Heart left ventricle (tissue), 16 donors: Measurements from ENCODE around the gene PNLIP. TPM values are rescaled to one million over a fixed set of nuclear protein-coding genes. Genes with fewer than 3 reads are reported as not detected.

ENCODE experiments used
- ATAC-seq, 4 donors: fragments of 200-7000 bp; cut with Tn5 transposase; one replicate each; pipeline ENCODE4 v1.9.1; 2020 to 2022; ENCODE audit warnings: moderate library complexity in 4 of 4, mild to moderate bottlenecking in 3 of 4, moderate number of reproducible peaks in 1 of 4
- DNase-seq, 5 donors: peaks; one replicate each; pipeline ENCODE4 v3.0.0-alpha.2; 2020
- H3K27ac ChIP-seq, 12 donors: fragments of 200-600 bp; sonication (generic) in 4 of 12; one replicate each; pipeline versions ENCODE4 v1.5.0 to v1.8.0; 2016 to 2022; ENCODE audit warnings: mild to moderate bottlenecking in 2 of 12
- H3K27me3 ChIP-seq, 9 donors: fragments of 200-600 bp; sonication (generic) in 2 of 9; one replicate each; pipeline versions ENCODE4 v1.5.1 to v1.8.0; 2016 to 2022; ENCODE audit warnings: mild to moderate bottlenecking in 3 of 9
- H3K36me3 ChIP-seq, 9 donors: fragments of 200-600 bp; sonication (generic) in 2 of 9; one replicate each; pipeline versions ENCODE4 v1.5.0 to v1.8.0; 2018 to 2022; ENCODE audit warnings: mild to moderate bottlenecking in 2 of 9
- H3K4me1 ChIP-seq, 12 donors: fragments of 200-600 bp; sonication (generic) in 4 of 12; one replicate each; pipeline versions ENCODE4 v1.5.0 to v1.8.0; 2016 to 2022; ENCODE audit warnings: mild to moderate bottlenecking in 3 of 12
- H3K4me3 ChIP-seq, 12 donors: fragments of 200-600 bp; sonication (generic) in 4 of 12; one replicate each; pipeline versions ENCODE4 v1.5.0 to v1.8.0; 2017 to 2022; ENCODE audit warnings: mild to moderate bottlenecking in 9 of 12, moderate library complexity in 4 of 12
- H3K9me3 ChIP-seq, 12 donors: fragments of 200-600 bp; sonication (generic) in 4 of 12; one replicate each; pipeline versions ENCODE4 v1.5.0 to v1.8.0; 2016 to 2022; ENCODE audit warnings: mild to moderate bottlenecking in 1 of 12
- CTCF ChIP-seq, 12 donors: fragments of 200-600 bp; sonication (generic) in 4 of 12; IDR thresholded peaks; one replicate each; pipeline versions ENCODE4 v1.5.0 to v1.8.0; 2018 to 2022; ENCODE audit warnings: antibody characterized with exemption in 12 of 12, mild to moderate bottlenecking in 5 of 12
- POLR2A ChIP-seq, 2 donors: fragments of 450-650 bp; IDR thresholded peaks; one replicate each; pipeline ENCODE4 v1.6.1; 2017; ENCODE audit warnings: antibody characterized with exemption in 2 of 2, mild to moderate bottlenecking in 2 of 2, moderate library complexity in 2 of 2
- WGBS, 4 donors: extraction: QIAGEN DNeasy Blood & Tissue Kit in 2 of 4; methylation state at CpG; one replicate each; pipeline versions ENCODE4 v1.1.5 to v1.1.7; 2013 to 2018; 5-methylcytosine and 5-hydroxymethylcytosine counted together
- intact Hi-C, 10 donors: fragments of 100-400 bp; cut with DNase I; formaldehyde crosslinking; loops; one replicate each; pipeline versions ENCODE4 v1.11.1 to v1.14.2; 2022
- polyA plus RNA-seq, 2 donors: library from polyadenylated mRNA; stranded (reverse); fragments of 200-250 nt; gene quantifications; one replicate each; pipeline ENCODE4 v1.2.3, GENCODE V29; 2013
- total RNA-seq, 9 donors: library from RNA; depleted of rRNA in 2 of 9; stranded (reverse); fragments of >200 nt in 2 of 9; fragmentation: NEBNext Ultra II Directional in 3 of 9; extraction: Animal tissue kit (Norgen Biotek cat#: 25700) in 3 of 9; gene quantifications; one replicate each; pipeline versions ENCODE4 v1.1.0 to v1.2.4, GENCODE V29; 2016 to 2023
- donor health status: ischemic (EF 13 %, LVEDD 7.1; RV severe dilation, severe dysfunction).
- donor health status: healthy with polysubstance abuse.
- donor health status: DM: no; HTN: yes; CAD: no.
- donor health status: DM: no; HTN: no; CAD: no.
- donor health status: ischemic (EF 25% LVEDD 6.9; RV normal size, moderate dysfunction).
- donor health status: ischemic (EF 25% LVEDD 5.7; RV mildly dilated, moderate dysfunction).
- donor health status: healthy.
- donor health status: DM: yes; HTN: yes; CAD: no.
- donor health status: ischemic (EF 35%, LVEDD 5.7; RV mildly dilated, moderate dysfunction).
- donor health status: nonischemic (EF 11% LVEDD 7.7; RV severe dilation, severe dysfunction).
- donor health status: DM: yes; HTN: yes; CAD: no.
- donor health status: PGD.
- donor health status: ischemic (EF 29% LVEDD 5.4; RV normal size, mild dysfunction).
- donor health status: nonischemic (EF 23%, LVEDD 6.1; RV moderate dilation, normal function).

PNLIP gene
- total and polyA plus RNA-seq, 11 donors = 0.07 to 2.3 (median 1.7) TPM; not detected in 5

GRCh38 chr10:116599991-116600390 lies 54.3 kb downstream of the PNLIP start:
- 40 to 61% (median 46%) methylated on average over 5 of the region's 5 CpGs for WGBS, 4 donors
- H3K27ac ChIP-seq = no peak overlapping the region
- ATAC-seq (no peak), DNase-seq (no peak)
- H3K4me1 ChIP-seq = no peaks in the 10 kb centered on the region
- intact Hi-C loops = no loop called here
- H3K4me3 ChIP-seq = no peak overlapping the region
- peaks cover 0 to 14% (median 0%) of the 10 kb centered on the region in 9 donors for H3K27me3 ChIP-seq
- no peaks in the 10 kb centered on the region for H3K9me3 ChIP-seq
- H3K36me3 ChIP-seq = no peaks in the 10 kb centered on the region
- TF ChIP-seq POLR2A (IDR thresholded peaks at IDR 0.05) (no peak), CTCF (IDR thresholded peaks at IDR 0.05) (no peak)

- ATAC-seq (no peak), DNase-seq (no peak)
- Histone ChIP-seq H3K4me1 (no peaks in the 10 kb centered on the region), H3K4me3 (no peak overlapping the region), H3K27ac (no peak overlapping the region), H3K9me3 (no peaks in the 10 kb centered on the region), H3K36me3 (no peaks in the 10 kb centered on the region), H3K27me3 (peaks cover 0 to 10% (median 0%) of the 10 kb centered on the region in 9 donors)
- TF ChIP-seq POLR2A (IDR thresholded peaks at IDR 0.05) (no peak), CTCF (IDR thresholded peaks at IDR 0.05) (no peak)
- 76 to 84% (median 83%) methylated on average over 10 of the region's 10 CpGs for WGBS, 4 donors
- intact Hi-C loops = no loop called here
Measured at GRCh38 chr10:116602648-116603400, 57.1 kb downstream of the PNLIP start.

GRCh38 chr10:116606061-116606483 lies 60.3 kb downstream of the PNLIP start:
- TF ChIP-seq POLR2A (IDR thresholded peaks at IDR 0.05) (no peak), CTCF (IDR thresholded peaks at IDR 0.05) (no peak)
- ATAC-seq (no peak), DNase-seq (no peak)
- WGBS, 4 donors = 65 to 74% (median 68%) methylated on average over 5 to 8 of the region's 8 CpGs
- peaks cover 0 to 7% (median 0%) of the 10 kb centered on the region in 12 donors for H3K4me1 ChIP-seq
- peaks cover 0 to 31% (median 4%) of the 10 kb centered on the region in 9 donors for H3K27me3 ChIP-seq
- H3K4me3 ChIP-seq = no peak overlapping the region
- intact Hi-C loops = no loop called here
- no peaks in the 10 kb centered on the region for H3K36me3 ChIP-seq
- no peaks in the 10 kb centered on the region for H3K9me3 ChIP-seq
- no peak overlapping the region for H3K27ac ChIP-seq

DNA sequence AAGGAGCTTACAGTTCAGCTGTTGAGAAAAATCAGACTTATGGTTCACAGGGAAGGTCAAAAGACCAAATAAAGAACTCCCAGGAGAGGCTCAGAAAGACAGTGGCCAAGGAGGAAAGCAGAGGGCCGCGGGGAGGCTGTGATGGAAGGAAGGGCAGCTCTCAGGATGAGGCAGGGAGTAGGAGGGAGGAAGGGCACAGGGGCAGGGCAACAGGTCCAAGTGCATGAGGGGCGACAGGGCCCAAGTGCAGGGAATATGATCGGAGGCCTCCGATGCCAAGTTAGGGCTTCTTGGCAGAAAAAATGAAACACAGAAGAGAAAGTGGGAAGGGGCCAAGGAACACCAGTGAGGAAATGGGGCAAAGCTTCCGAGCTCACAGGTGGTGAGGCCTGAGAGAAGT lies 61.6 kb downstream of the PNLIP start:
- Histone ChIP-seq H3K9me3 (no peaks in the 10 kb centered on the region), H3K4me3 (no peak overlapping the region), H3K36me3 (no peaks in the 10 kb centered on the region), H3K27ac (no peak overlapping the region), H3K4me1 (peaks cover 0 to 7% (median 0%) of the 10 kb centered on the region in 12 donors), H3K27me3 (peaks cover 0 to 27% (median 4%) of the 10 kb centered on the region in 9 donors)
- no peak for ATAC-seq
- intact Hi-C loops = no loop called here
- TF ChIP-seq CTCF (IDR thresholded peaks at IDR 0.05) (no peak), POLR2A (IDR thresholded peaks at IDR 0.05) (no peak)
- 68 to 71% (median 70%) methylated on average over 6 of the region's 6 CpGs for WGBS, 4 donors
- no peak for DNase-seq
